SK-N-SH treated with all-trans-retinoic acid at 6 μM for 48 hours (cell line): ENCODE results near the gene MOGAT3.

Experiments used
- CREB5 ChIP-seq: fragments of 250-450 bp; sonication (Bioruptor Pico); IDR thresholded peaks from 2 replicates; pipeline ENCODE4 v1.5.1; 2020; ENCODE audit warnings: low read depth, mild to moderate bottlenecking, moderate library complexity
- GLIS3 ChIP-seq: fragments of 250-450 bp; sonication (Bioruptor Pico); IDR thresholded peaks from 2 replicates; pipeline ENCODE4 v1.5.0; 2020; ENCODE audit warnings: mild to moderate bottlenecking, moderate library complexity
- TCF4 ChIP-seq: fragments of 250-450 bp; sonication (Bioruptor Pico); IDR thresholded peaks from 2 replicates; pipeline ENCODE4 v1.8.0; 2021; ENCODE audit warnings: mild to moderate bottlenecking, moderate library complexity, borderline replicate concordance
- ZFP3 ChIP-seq: fragments of 250-450 bp; sonication (Bioruptor Pico); IDR thresholded peaks from 2 replicates; pipeline ENCODE4 v1.5.0; 2020; ENCODE audit warnings: mild to moderate bottlenecking, moderate library complexity
- ZNF8 ChIP-seq: fragments of 450-650 bp; formaldehyde crosslinking; IDR thresholded peaks from 2 replicates; pipeline ENCODE4 v1.5.0; 2020; ENCODE audit warnings: mild to moderate bottlenecking, moderate library complexity

- TF ChIP-seq CREB5 (CRISPR knock-in tag) (no peak), TCF4 (CRISPR knock-in tag) (no peak), ZFP3 (CRISPR knock-in tag) (no peak), ZNF8 (no peak), GLIS3 (no peak)
Measured at GRCh38 chr7:101250324-101250723, 49.5 kb upstream of the MOGAT3 start.
